ENCODE results near the gene TSHR.
"Not testable (repeated sequence)": the region's sequence is repeated elsewhere in the genome, so short reads cannot be mapped to it uniquely, and the experiment has no call there.

TSHR gene

DNA sequence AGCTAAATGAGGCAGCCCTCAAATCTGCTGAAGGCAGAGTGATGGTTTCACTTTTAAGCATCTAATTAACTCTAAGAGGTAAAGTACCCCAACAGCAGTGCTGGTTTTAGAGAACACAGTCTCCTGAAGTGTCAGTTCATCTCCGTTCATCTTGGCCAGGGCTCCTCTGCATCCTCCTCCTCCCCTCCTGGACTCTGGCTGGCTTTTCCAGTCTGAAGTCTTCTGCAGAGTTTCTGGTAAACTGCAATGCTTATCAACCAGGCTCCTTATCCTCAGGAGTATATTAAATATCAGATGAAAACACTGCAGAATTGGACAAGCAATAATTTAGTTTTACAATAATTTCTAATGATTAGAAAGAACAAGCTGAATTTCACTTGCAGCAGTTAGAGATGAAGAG is 150.0 kb downstream of the TSHR start:
- TF ChIP-seq EZH2phosphoT487 (IDR thresholded peaks at IDR 0.05; ENCODE audit: borderline replicate concordance, low read length) (no peak), CTCF (IDR thresholded peaks at IDR 0.05; ENCODE audit: low read depth, low read length, poor library complexity, severe bottlenecking) (no peak)
- H3K4me1 ChIP-seq (ENCODE audit: control insufficient read depth, low read length), result no peaks in the 10 kb centered on the region
- no peaks in the 10 kb centered on the region for H3K9me3 ChIP-seq (ENCODE audit: control insufficient read depth, insufficient read depth, low read length)
- H3K9me2 ChIP-seq (replicated peaks; ENCODE audit: control insufficient read depth, low read length), result no peaks in the 10 kb centered on the region
- no peak overlapping the region for H3K27ac ChIP-seq (ENCODE audit: low read depth, low read length)
- H3K4me3 ChIP-seq (ENCODE audit: low read length), result no peak overlapping the region
- no peaks in the 10 kb centered on the region for H3K27me3 ChIP-seq (ENCODE audit: control insufficient read depth, low read length)
- no peaks in the 10 kb centered on the region for H3K36me3 ChIP-seq (ENCODE audit: control insufficient read depth, low read length)
- H3F3A ChIP-seq (ENCODE audit: control insufficient read depth, insufficient read depth), result no peaks in the 10 kb centered on the region
- H3K79me2 ChIP-seq (ENCODE audit: control insufficient read depth, low read length), result no peaks in the 10 kb centered on the region
- H3K4me2 ChIP-seq (ENCODE audit: low read length), result no peak overlapping the region
- no peaks in the 10 kb centered on the region for H4K20me1 ChIP-seq (ENCODE audit: control insufficient read depth, insufficient read depth, low read depth, low read length)

GRCh38 chr14:81105961-81106360 is 150.5 kb downstream of the TSHR start:
- Histone ChIP-seq H3K27me3 (ENCODE audit: control insufficient read depth, low read length) (no peaks in the 10 kb centered on the region), H3K27ac (ENCODE audit: low read depth, low read length) (no peak overlapping the region), H3K4me3 (ENCODE audit: low read length) (no peak overlapping the region), H3K9me2 (replicated peaks; ENCODE audit: control insufficient read depth, low read length) (no peaks in the 10 kb centered on the region), H3K4me2 (ENCODE audit: low read length) (no peak overlapping the region), H3K36me3 (ENCODE audit: control insufficient read depth, low read length) (no peaks in the 10 kb centered on the region), H3K4me1 (ENCODE audit: control insufficient read depth, low read length) (no peaks in the 10 kb centered on the region), H3F3A (ENCODE audit: control insufficient read depth, insufficient read depth) (no peaks in the 10 kb centered on the region), H4K20me1 (ENCODE audit: control insufficient read depth, insufficient read depth, low read depth, low read length) (no peaks in the 10 kb centered on the region), H3K79me2 (ENCODE audit: control insufficient read depth, low read length) (no peaks in the 10 kb centered on the region), H3K9me3 (ENCODE audit: control insufficient read depth, insufficient read depth, low read length) (no peaks in the 10 kb centered on the region)
- no peak for TF ChIP-seq CTCF (IDR thresholded peaks at IDR 0.05; ENCODE audit: low read depth, low read length, poor library complexity, severe bottlenecking)
- TF ChIP-seq EZH2phosphoT487 (IDR thresholded peaks at IDR 0.05; ENCODE audit: borderline replicate concordance, low read length), result no peak

DNA sequence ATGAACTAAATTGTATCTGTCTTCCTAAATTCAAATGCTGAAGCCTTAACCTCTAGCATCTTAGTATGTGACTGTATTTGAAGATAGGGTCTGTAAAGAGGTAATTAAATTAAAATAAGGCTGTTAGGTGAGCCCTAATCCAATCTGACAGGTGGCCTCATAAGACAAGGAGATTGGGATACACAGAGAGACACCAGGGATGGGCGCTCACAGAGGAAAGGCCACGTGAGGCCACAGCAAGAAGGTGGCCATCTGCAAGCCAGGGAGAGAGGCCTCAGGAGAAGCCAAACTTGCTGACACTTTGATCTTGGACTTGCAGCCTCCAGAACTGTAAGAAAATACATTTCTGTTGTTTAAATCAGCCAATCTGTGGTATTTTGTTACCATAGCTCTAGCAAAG is 154.8 kb downstream of the TSHR start:
- Histone ChIP-seq H3K9me3 (ENCODE audit: control insufficient read depth, insufficient read depth, low read length) (no peaks in the 10 kb centered on the region), H3K4me2 (ENCODE audit: low read length) (no peak overlapping the region), H3K4me3 (ENCODE audit: low read length) (no peak overlapping the region), H4K20me1 (ENCODE audit: control insufficient read depth, insufficient read depth, low read depth, low read length) (no peaks in the 10 kb centered on the region), H3K79me2 (ENCODE audit: control insufficient read depth, low read length) (no peaks in the 10 kb centered on the region), H3F3A (ENCODE audit: control insufficient read depth, insufficient read depth) (no peaks in the 10 kb centered on the region), H3K27me3 (ENCODE audit: control insufficient read depth, low read length) (no peaks in the 10 kb centered on the region), H3K4me1 (ENCODE audit: control insufficient read depth, low read length) (peaks cover 13% of the 10 kb centered on the region), H3K36me3 (ENCODE audit: control insufficient read depth, low read length) (no peaks in the 10 kb centered on the region), H3K27ac (ENCODE audit: low read depth, low read length) (no peak overlapping the region), H3K9me2 (replicated peaks; ENCODE audit: control insufficient read depth, low read length) (no peaks in the 10 kb centered on the region)
- no peak for TF ChIP-seq EZH2phosphoT487 (IDR thresholded peaks at IDR 0.05; ENCODE audit: borderline replicate concordance, low read length)
- TF ChIP-seq CTCF (IDR thresholded peaks at IDR 0.05; ENCODE audit: low read depth, low read length, poor library complexity, severe bottlenecking), result no peak

GRCh38 chr14:81113176-81113575 is 157.8 kb downstream of the TSHR start:
- Histone ChIP-seq H3F3A (ENCODE audit: control insufficient read depth, insufficient read depth) (no peaks in the 10 kb centered on the region), H3K4me2 (ENCODE audit: low read length) (no peak overlapping the region), H4K20me1 (ENCODE audit: control insufficient read depth, insufficient read depth, low read depth, low read length) (no peaks in the 10 kb centered on the region), H3K79me2 (ENCODE audit: control insufficient read depth, low read length) (no peaks in the 10 kb centered on the region), H3K4me3 (ENCODE audit: low read length) (no peak overlapping the region), H3K9me2 (replicated peaks; ENCODE audit: control insufficient read depth, low read length) (no peaks in the 10 kb centered on the region), H3K4me1 (ENCODE audit: control insufficient read depth, low read length) (peaks cover 13% of the 10 kb centered on the region), H3K27me3 (ENCODE audit: control insufficient read depth, low read length) (no peaks in the 10 kb centered on the region), H3K9me3 (ENCODE audit: control insufficient read depth, insufficient read depth, low read length) (no peaks in the 10 kb centered on the region), H3K27ac (ENCODE audit: low read depth, low read length) (no peak overlapping the region), H3K36me3 (ENCODE audit: control insufficient read depth, low read length) (no peaks in the 10 kb centered on the region)
- TF ChIP-seq EZH2phosphoT487 (IDR thresholded peaks at IDR 0.05; ENCODE audit: borderline replicate concordance, low read length) (no peak), CTCF (IDR thresholded peaks at IDR 0.05; ENCODE audit: low read depth, low read length, poor library complexity, severe bottlenecking) (no peak)

DNA sequence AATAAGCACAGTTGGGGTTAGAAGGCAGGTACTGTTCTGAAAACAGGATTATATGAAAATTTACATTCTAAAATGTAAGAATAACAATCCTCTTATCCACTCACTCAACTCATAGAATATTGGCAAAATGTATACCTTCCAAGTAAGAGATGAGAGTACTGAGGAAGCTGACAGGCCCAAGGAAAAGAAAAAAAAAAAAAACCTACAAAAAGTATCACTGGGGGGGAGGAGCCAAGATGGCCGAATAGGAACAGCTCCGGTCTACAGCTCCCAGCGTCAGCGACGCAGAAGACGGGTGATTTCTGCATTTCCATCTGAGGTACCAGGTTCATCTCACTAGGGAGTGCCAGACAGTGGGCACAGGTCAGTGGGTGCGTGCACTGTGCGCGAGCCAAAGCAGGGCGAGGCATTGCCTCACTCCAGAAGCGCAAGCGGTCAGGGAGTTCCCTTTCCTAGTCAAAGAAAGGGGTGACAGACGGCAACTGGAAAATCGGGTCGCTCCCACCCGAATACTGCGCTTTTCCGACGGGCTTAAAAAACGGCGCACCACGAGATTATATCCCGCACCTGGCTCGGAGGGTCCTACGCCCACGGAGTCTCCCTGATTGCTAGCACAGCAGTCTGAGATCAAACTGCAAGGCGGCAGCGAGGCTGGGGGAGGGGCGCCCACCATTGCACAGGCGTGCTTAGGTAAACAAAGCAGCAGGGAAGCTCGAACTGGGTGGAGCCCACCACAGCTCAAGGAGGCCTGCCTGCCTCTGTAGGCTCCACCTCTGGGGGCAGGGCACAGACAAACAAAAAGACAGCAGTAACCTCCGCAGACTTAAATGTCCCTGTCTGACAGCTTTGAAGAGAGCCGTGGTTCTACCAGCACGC is 158.8 kb downstream of the TSHR start:
- H3K9me2 ChIP-seq (replicated peaks; ENCODE audit: control insufficient read depth, low read length); H3K36me3 ChIP-seq (ENCODE audit: control insufficient read depth, low read length); H3K4me3 ChIP-seq (ENCODE audit: low read length); H3K4me2 ChIP-seq (ENCODE audit: low read length); H3K27me3 ChIP-seq (ENCODE audit: control insufficient read depth, low read length); H3K9me3 ChIP-seq (ENCODE audit: control insufficient read depth, insufficient read depth, low read length); H3K27ac ChIP-seq (ENCODE audit: low read depth, low read length); H3F3A ChIP-seq (ENCODE audit: control insufficient read depth, insufficient read depth); H4K20me1 ChIP-seq (ENCODE audit: control insufficient read depth, insufficient read depth, low read depth, low read length); H3K79me2 ChIP-seq (ENCODE audit: control insufficient read depth, low read length): not testable (repeated sequence)
- peaks cover 13% of the 10 kb centered on the region for H3K4me1 ChIP-seq (ENCODE audit: control insufficient read depth, low read length)

Data from DOHH2 (cell line).